Activated CD4-positive, alpha-beta T cell treated with anti-CD3 and anti-CD28 coated beads, Interleukin-2, Interleukin-4, amounts not matched to agents 100 ng/mL and 50 ng/mL, durations not matched to agents 16 hours and 8 hours (primary cell): Measurements from ENCODE around the gene STK39.

ENCODE experiments used
- DNase-seq: peaks from one replicate; pipeline ENCODE4 v3.0.0-alpha.2; 2020; ENCODE audit warnings: low spot score

Gene STK39

DNA sequence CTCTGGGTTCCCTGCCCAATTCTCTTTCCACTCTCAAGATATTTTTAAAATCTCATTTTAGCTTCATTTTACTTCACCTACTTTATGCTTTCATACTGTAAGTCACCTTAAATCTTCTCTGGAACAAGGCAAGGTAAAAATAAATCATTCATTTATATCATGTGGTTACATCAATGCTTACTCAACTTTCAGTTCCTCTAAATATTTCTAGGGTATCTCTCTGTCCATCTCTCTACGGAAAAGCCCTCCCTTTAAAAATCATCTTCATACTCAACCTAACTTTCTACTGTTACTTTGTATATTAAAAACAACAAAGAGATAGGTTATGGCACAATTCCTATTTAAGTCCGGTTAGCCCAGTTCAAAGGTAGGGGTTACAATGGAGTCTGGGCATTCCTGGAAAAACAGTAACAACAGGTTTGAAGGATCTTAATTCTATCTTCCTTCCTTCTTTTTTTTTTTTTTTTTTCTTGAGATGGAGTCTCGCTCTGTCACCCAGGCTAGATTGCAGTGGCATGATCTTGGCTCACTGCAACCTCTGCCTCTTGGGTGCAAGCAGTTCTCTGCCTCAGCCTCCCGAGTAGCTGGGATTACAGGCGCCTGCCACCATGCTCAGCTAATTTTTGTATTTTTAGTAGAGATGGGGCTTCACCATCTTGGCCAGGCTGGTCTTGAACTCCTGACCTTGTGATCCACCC, 205.1 kb downstream of the STK39 start:
- peak; percentile 8 for DNase-seq

DNA sequence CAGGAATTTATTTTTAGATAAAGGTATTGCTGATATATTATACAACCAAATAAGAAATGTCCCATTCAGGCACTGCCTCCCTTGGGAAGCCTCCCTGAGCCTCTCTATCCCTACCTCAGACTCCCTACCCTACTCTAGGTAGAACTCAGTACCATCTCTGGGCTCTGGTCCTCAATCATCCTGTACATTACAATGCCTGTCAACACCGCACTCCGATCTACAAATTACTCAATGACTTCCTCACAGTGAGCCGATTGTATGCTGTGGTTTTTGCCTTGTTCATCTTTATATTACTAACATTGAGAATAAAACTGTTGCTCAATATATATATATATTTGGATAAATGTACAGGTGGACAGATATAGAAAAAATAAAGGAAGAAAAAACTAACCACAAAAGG, 207.5 kb downstream of the STK39 start:
- peak; percentile 53 for DNase-seq

DNA sequence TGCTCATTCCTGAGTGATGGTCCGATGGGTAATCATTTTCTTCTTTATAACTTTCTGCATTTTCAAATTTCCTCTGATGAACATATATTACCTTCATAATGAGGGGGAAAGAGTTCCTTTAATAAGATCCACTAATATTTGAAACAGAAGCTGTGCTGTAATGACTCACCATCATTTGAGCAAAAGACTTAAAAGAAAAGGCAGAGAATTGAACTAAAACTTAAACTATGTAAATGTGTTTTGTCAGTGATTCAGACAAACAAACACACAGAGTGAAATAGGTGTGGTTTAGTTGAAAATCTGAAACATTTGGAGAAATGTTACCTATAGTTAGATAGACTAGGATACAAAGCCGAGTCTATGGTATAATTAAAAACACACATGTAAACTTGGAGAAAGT, 209.6 kb downstream of the STK39 start:
- peak; percentile 17 for DNase-seq

DNA sequence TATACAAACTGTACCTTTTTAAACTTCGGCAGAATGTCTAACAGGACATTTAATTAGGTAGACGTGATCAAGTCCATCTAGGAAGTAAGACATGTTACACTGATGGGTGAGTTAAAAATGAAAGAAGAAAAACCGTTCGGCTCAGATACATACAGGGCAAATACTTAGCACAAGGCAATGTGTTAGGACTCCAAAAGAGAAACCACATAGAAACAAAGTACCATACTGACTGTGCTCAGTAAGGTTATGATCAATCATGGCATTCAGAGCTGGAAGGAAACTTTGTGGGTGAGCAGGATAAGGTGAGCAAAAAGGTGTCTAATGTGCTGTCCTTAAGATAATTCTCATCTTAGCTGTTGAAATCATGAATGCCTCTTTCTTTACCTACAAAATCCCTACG, 211.9 kb downstream of the STK39 start:
- peak; percentile 74 for DNase-seq

DNA sequence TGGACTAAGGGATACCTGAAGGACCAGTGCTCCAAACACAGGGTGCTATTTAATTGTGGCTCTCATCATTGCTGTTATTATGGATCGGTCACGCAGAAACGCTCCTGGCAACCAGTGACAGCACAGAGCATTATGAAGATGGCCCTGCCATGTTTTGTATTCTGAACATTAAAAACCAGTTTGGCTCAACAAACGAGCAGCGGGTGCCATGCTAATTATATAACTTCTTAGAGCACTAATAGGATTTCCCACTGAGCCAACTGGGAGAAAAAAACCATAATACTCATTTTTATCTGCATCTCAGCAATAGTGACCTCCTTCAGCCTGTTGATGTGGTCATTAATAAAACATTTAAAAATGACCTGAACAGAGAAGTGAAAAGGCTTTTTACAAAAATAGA, 212.8 kb downstream of the STK39 start:
- DNase-seq = no peak

DNA sequence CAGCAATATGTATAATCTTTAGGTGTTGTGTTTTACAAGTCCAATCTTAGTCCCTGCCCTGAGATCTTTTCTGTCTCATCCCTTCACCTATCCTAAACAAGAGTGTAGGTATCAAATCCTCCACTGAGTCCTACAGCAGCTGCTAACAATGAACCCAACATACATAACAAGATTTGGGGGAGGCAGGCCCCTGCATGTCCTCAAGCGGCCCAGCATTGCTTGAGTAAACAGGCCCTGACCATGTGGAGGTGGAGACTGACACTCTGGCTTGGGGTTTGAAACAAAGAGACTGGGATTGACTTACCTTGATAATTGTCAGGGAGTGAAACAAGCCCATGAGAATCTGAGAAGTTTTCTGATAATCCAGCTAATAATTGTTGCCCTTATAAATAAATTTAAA, 213.4 kb downstream of the STK39 start:
- no peak for DNase-seq

DNA sequence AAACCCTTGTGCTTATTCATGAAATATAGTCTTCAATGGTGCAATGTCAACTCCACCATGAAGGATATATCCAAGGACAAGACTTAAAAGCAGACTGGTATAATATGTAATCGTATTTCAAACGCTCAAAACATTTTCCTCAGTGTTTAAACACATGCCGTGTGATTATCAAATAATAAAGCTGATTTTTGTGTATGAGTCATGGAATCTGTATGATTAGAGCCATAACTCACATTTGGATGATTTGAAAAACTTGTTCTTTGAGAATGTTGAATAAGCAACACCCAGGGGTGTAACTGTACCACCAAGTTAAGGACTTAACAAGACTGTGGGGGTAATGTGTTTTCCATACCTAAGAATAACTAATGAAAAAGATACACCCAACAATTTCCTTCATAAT, 215.3 kb downstream of the STK39 start:
- DNase-seq = no peak

DNA sequence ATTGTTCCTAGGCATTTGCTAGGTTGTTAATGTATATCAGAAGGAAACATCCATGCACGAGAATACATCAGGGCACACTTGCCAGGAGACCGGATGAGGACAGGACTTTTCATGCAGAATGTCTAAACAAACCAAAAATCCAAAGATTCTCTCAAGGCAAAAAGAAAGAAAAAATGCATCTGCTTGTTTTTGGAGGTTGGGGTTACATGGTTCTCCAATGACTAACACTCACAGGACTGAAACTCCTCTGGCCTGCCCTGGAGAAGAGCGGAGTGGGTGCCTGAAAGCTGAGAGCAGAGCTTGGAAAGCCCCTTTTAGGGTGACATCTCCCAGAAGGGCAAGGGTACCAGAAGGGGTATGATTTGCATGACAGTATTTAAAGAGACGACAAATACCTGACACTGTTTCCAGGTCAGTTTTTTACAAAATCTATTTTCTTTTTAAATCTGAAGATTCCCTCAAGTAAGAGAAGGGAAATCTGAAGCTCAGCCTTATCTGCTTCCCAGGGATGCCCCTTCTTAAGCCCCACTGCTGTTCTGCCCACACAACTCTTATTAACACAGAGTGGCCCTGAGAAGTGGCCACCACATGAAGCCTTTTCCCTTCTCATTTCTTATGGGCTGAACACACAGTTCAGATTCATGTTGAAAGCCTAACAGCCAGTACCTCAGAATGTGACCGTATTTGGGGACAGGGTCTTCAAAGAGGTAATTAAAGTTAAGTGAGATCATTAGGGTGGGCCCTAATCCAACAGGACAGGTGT, 216.4 kb downstream of the STK39 start:
- DNase-seq = peak; percentile 37

DNA sequence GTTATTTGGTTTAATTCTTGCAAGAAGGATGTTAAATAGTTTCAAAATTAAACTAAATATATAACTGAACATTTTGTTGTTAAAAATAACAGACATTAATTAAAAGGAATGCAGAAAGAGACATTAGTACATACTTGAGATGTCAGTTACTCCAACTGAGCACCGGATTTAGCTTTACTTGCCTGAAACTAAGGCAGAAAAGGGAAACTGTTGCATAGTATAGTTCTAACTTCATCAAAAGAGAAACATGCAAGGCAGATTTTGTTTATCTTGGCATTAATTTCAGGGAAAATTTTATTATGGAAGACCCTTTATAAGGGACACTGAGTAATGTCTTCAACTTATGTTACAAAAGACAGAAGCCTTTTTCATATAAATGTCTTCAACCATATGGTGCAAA, 218.3 kb downstream of the STK39 start:
- DNase-seq = no peak

DNA sequence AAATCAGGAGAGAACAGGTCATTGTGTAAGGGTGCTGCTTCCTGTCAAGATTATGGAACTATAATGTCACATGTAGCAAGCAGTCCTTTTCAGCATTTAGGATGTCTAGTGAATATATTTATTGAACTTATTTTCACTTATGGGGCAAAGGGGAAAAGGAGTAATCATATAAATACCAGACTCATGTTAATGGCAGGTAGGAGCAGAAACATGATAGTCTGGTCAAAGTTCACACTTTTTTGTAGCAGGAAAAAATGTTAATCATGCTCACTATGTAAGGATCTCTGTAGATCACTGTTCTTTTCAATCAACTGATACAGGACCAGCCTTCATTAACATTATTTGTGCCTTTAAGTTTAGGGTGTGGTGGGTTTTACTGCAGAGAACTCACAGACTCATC, 219.0 kb downstream of the STK39 start:
- DNase-seq = no peak

DNA sequence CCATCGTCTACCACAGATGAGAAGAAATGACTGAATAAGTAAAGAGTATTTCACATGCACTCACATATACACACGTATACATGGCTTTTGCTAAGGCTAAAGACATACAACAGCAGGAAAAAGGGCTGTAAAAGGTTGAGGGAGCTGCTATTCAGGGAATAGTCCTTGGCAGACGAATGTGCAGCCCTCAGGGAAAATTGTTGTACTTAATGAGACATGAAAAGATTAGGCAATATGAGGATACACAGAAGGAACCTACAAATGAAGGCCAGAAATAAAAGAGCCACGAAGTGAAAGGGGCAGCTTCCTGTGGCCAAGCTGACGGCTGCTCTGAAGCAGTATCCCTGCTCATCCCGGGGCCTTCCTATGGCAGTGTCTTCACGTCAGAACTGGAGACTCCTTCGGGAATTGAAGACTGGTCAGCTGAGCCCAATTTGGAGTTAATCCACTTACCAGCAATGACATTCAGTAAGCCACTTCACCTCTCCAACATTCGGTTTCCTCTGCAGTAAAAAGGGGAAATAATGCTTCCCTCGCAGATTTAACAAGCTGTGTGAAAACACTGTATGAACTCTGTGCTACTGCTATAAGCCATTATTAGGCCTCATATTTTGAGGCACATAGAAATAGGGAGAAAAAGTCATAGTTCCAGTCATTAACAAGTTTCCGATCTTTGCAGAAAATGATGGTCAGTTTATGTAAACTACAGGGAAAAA, 221.8 kb downstream of the STK39 start:
- no peak for DNase-seq

DNA sequence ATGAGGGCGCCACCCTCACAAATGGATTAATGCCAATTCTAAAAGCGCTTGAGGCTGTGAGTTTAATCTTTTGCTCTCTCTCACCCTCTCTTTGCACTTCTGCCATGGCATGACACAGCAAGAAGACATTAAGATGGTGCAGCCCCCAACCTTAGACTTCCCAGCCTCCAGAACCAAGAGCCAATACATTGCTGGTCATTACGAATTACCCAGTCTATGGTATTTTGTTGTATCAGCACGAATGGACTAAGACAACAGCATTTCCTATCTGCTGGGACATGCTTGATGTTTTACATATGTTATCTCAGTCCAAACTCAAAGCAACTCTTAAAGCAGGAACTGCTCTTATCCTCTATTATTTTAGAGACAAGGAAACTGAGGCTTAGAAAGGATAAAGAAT, 222.9 kb downstream of the STK39 start:
- DNase-seq = no peak

DNA sequence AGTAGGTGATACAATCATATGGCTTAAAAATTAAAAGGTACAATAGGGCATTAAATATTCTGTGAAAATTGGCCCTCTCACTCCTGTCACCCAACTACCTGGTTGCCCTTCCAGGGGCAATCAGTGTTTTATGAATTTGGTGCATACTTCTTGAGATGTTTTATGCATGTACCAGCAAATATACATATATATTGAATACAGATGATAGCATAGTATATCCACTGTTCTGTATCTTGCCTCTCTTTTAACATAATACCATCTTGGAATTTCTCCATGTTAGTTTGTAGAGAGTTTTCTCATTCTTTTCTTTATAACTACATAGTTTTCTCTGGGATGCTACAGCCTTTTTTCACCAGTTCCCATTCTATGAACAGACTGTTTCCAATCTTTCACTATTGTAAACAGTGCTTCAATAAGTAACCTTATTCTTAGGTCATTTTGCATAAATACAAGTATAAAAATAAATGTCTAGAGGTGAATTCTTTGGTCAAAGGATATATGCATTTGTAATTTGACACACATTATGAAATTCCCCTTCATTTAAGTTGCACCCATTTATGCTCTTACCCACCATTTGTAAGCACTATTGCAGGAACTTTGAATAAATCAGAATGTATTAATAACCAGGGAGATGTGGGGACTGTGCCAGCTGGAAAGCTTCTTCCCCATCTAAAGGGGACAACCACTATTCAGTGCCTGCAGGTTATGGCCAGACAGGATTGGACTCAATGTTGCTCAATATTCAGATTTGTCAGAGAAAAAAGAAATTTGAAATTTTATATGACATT, 225.4 kb downstream of the STK39 start:
- no peak for DNase-seq

DNA sequence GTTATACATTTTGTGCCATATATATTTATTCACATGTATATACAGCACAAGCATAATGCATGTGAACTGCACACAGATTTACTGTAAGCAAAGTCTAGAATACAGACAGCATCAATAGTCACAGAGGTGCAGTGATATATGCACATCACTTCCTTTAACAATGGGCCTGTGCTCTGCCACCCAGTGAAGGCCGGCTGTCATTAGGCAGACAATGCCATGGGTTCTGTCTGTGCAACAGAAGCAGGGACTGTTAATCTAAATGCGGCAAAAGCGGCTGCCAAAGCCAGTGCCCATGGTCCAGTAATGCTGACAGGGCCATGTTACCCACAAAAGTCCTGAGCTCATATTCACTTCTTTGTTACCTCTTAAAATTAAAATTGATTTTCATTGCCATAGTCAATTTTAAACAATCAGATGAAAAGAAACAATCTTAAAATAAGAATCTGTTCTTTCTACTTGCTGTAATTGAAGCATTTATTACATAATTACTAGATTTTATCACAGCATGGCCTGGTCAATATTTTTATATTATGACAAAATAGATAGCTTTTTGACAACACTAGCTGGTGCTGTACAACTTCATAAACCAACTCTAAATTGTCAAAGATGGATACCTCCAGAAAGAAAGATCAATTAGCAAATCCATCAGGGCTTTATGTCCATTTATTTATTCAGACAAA, 232.0 kb downstream of the STK39 start:
- no peak for DNase-seq

DNA sequence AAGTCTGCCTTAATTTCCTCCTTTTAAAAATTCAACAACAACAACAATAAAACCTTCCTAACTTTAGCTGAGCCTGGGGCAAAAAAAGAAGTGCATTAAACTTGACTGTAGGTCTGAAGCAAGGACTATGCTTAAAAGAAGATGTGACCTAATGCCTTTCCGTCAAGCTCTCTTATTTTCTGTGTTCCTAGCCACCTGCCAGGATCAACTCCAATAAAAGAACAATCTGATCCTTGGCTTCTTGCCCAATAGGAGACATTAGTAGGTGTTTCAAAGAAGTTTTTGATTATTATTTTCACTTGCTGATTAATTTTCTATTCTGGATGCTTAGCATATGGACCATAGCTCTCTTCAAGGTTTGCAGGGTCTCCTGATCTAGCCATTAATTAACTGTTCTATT, 237.5 kb downstream of the STK39 start:
- DNase-seq = no peak

DNA sequence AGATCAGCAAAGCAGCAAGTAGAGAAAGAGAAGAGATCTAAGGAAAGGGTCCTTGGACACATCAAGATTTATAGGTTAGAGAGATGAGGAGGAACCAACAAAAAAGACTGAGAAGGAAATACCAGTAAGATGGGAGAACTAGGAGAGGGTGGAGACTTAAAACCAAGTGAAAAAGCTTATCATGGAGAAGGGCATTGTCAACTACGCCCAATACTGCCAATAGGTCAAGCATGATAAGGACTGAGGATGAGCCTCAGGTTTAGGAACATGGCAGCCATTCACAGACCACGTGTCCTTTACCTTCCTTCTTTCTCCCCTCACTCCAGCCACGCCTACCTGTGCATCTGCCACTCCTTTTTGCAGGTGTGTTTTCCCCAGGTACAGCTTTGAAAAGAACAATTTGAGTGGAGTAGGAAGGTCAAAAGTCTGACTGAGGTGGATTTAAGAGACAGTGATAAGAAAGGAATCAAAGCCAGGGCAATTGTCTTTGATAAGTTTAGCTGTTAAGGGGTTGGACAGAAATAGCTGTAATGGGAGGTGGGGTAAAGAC, 238.7 kb downstream of the STK39 start:
- DNase-seq = no peak

DNA sequence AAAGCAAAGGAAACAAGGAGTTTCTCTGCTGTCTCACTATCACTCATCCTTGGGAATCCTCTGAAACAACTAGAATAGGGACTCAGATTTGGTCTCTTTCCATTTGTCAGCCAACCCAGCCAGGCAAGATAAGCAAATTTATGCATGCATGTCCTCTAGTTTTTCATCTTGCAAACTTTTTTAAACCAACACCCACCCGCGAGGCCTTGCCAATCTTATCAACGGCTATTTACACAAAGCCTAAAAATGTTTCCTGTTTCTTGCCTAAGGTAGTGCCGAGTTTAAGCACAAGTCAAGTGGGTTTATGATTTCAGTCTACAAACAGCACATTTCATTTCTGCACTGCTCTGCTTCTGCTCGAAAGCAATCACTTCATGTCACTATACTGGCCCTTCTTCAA, 240.9 kb downstream of the STK39 start:
- no peak for DNase-seq

DNA sequence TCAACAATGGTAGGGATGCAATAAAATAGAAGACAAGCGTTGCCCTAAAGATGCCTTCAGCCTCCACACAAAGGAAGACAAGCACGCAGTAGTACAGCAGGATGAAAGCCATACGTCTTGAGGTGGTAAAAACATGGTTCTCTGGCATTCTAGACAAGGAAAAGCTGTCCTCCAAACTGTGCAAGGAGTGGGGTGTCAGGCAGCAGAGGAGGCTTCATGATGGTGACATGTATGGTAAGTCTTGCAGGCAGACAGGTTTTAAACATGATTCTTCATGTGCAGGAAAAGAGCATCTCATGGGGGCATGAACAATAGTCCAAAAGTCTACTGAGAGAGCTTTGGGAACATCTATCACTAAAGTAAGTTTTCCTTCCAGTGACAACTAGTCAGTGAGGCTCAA, 241.8 kb downstream of the STK39 start:
- no peak for DNase-seq

DNA sequence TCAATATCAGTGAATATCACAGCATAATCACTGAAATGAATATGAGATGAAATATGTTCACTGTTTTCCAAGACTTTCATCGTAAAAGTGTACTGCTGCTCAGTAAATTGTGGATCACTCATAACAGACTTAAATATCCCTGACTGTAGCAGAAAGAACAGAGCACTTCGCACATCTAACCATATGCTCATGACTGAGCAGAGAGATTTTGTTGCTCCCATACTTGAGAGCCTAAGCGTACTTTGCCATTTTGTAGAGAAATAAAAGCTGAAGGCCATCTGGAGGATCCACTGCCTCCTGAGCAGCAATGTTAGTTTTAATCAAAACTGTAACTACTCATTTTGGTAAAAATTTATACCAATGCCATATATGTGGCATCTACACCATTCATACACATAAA, 243.5 kb downstream of the STK39 start:
- DNase-seq = no peak

DNA sequence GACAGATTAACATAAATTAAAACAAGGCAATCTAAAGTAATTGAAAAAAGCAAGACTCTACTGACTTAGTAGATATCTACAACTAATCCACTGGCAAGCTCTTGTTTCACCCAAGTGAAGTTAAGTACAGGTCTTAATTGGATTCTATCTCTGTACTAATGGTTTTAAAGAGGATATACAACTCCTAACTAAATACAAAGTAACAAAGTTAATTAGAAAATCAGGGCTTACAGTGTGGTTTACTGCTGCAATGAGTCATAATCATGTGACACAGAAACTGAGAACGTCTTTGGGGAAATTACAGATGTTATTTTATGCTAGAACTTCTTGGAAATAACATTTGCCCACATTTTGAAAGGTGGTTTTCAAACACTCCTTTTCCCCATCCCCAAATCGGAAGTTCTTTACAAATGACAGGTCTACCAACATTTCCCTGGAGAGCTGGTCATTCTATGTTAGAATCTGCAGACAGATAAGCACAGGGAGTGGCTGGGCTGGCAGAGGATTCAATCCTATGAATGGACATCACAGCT, 245.3 kb downstream of the STK39 start:
- DNase-seq = peak; percentile 63

DNA sequence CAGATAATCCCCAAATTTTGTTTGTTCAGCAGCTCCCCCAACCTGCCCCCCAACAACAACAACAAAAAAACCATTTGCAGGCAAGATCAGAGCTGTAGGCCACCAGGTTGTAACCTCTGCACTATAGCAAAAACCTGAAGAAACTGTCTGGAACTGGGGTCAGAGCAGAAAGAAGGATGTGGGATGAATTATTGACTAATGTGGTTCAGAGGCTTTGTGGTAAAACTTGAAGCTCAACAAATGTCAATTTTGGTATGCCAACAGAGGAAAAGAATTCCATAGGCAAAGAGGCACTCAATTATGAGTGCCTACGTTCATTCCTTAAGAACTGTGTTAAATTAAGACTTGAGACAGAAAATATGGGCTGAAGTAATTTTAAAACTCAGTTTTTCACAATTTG, 255.1 kb downstream of the STK39 start:
- DNase-seq = no peak
